IMR-90 (cell line): Measurements from ENCODE around the gene JAKMIP1. TPM values are rescaled to one million over a fixed set of nuclear protein-coding genes. Genes with fewer than 3 reads are reported as not detected.

ENCODE experiments used
- ATAC-seq: fragments of 200-7000 bp; cut with Tn5 transposase; 2 replicates; pipeline ENCODE4 v1.9.1; 2020; ENCODE audit warnings: low read depth, mild to moderate bottlenecking, moderate library complexity
- BruUV-seq: library from RNA; stranded (reverse); fragments of 400-500 nt; replicated peaks from 2 replicates; lab custom pipeline; 2021; lab: Mats Ljungman, UMichigan
- CTCF ChIA-PET: fragments of 300-600 bp; formaldehyde crosslinking; extraction: SDS; loops from one replicate; lab custom pipeline; 2021; ENCODE audit warnings: antibody characterized with exemption; lab: Yijun Ruan, JAX
- POLR2A ChIA-PET: fragments of 300-600 bp; sonication (Branson Sonifier 250); formaldehyde crosslinking; loops from one replicate; lab custom pipeline; 2022; ENCODE audit warnings: antibody characterized with exemption; ENCODE audit not compliant: unreplicated experiment; lab: Charles Lee
- DNase-seq: peaks from one replicate; pipeline ENCODE4 v3.0.0; 2013
- H2AFZ ChIP-seq: replicated peaks from 2 replicates; pipeline ENCODE3; 2013; ENCODE audit warnings: low read length, mild to moderate bottlenecking; ENCODE audit not compliant: poor library complexity
- H2AK5ac ChIP-seq: 2 replicates; pipeline ENCODE4 v1.6.1; 2013; ENCODE audit warnings: low read depth, low read length, inconsistent platforms
- H2AK9ac ChIP-seq: replicated peaks from 2 replicates; pipeline ENCODE3; 2013; ENCODE audit warnings: mild to moderate bottlenecking, low read depth, low read length, moderate library complexity; ENCODE audit not compliant: poor library complexity
- H2BK120ac ChIP-seq: 2 replicates; pipeline ENCODE4 v1.6.1; 2013; ENCODE audit warnings: low read depth, low read length, inconsistent platforms
- H2BK15ac ChIP-seq: 3 replicates; pipeline ENCODE4 v1.6.1; 2013; ENCODE audit warnings: low read depth, low read length, inconsistent platforms
- H2BK20ac ChIP-seq: 2 replicates; pipeline ENCODE4 v1.6.1; 2013; ENCODE audit warnings: low read depth, mild to moderate bottlenecking, inconsistent platforms, low read length, moderate library complexity
- H2BK5ac ChIP-seq: 2 replicates; pipeline ENCODE4 v1.6.1; 2013; ENCODE audit warnings: mild to moderate bottlenecking, low read depth, low read length, inconsistent platforms; ENCODE audit not compliant: poor library complexity, severe bottlenecking
- H3K14ac ChIP-seq: replicated peaks from 2 replicates; pipeline ENCODE4 v1.6.1; 2013; ENCODE audit warnings: low read depth, low read length, inconsistent platforms
- H3K18ac ChIP-seq: 2 replicates; pipeline ENCODE4 v1.6.1; 2013; ENCODE audit warnings: low read depth, low read length, control low read depth
- H3K23ac ChIP-seq: 2 replicates; pipeline ENCODE4 v1.6.1; 2013; ENCODE audit warnings: low read depth, low read length, inconsistent platforms
- H3K27ac ChIP-seq: 2 replicates; pipeline ENCODE4 v1.5.1; 2013; ENCODE audit warnings: mild to moderate bottlenecking, control low read depth, low read length; ENCODE audit not compliant: insufficient read depth
- H3K27me3 ChIP-seq: 2 replicates; pipeline ENCODE4 v1.6.1; 2013; ENCODE audit warnings: low read length; ENCODE audit not compliant: control insufficient read depth, insufficient read depth
- H3K36me3 ChIP-seq: 2 replicates; pipeline ENCODE4 v1.6.1; 2013; ENCODE audit warnings: low read length, mixed read lengths; ENCODE audit not compliant: control insufficient read depth, insufficient read depth
- H3K4ac ChIP-seq: 2 replicates; pipeline ENCODE4 v1.6.1; 2013; ENCODE audit warnings: low read depth, low read length, inconsistent platforms
- H3K4me1 ChIP-seq: 2 replicates; pipeline ENCODE4 v1.6.1; 2013; ENCODE audit warnings: low read length, mixed read lengths; ENCODE audit not compliant: control insufficient read depth, insufficient read depth
- H3K4me2 ChIP-seq: 2 replicates; pipeline ENCODE4 v1.6.1; 2013; ENCODE audit warnings: low read depth, mild to moderate bottlenecking, control low read depth, low read length, moderate library complexity
- H3K4me3 ChIP-seq: 2 replicates; pipeline ENCODE4 v1.5.1; 2013; ENCODE audit warnings: low read depth, mild to moderate bottlenecking, control low read depth, low read length, moderate library complexity; ENCODE audit not compliant: insufficient read depth
- H3K56ac ChIP-seq: 2 replicates; pipeline ENCODE4 v1.6.1; 2013; ENCODE audit warnings: low read length, inconsistent platforms; ENCODE audit not compliant: insufficient read depth; ENCODE audit errors: extremely low read depth
- H3K79me1 ChIP-seq, 2 experiments: 2 replicates each; pipeline ENCODE4 v1.6.1; 2013; ENCODE audit warnings: low read length in 2 of 2, inconsistent platforms in 1 of 2, low read depth in 1 of 2
- H3K9ac ChIP-seq: 2 replicates; pipeline ENCODE4 v1.6.1; 2013; ENCODE audit warnings: low read depth, low read length, control low read depth
- H3K9me1 ChIP-seq: 2 replicates; pipeline ENCODE4 v1.6.1; 2013; ENCODE audit warnings: low read length, inconsistent platforms; ENCODE audit not compliant: insufficient read depth
- H3K9me3 ChIP-seq: 2 replicates; pipeline ENCODE4 v1.6.1; 2013; ENCODE audit warnings: low read length; ENCODE audit not compliant: control insufficient read depth, insufficient read depth
- H4K20me1 ChIP-seq: 2 replicates; pipeline ENCODE4 v1.6.1; 2013; ENCODE audit warnings: low read length, inconsistent platforms; ENCODE audit not compliant: insufficient read depth
- H4K5ac ChIP-seq: 2 replicates; pipeline ENCODE4 v1.6.1; 2013; ENCODE audit warnings: mild to moderate bottlenecking, low read depth, low read length, control low read depth
- H4K8ac ChIP-seq, 2 experiments: 2 replicates each; pipeline ENCODE4 v1.6.1; 2013; ENCODE audit warnings: low read depth in 2 of 2, low read length in 2 of 2, control low read depth in 1 of 2, inconsistent platforms in 1 of 2
- H4K91ac ChIP-seq: 2 replicates; pipeline ENCODE4 v1.6.1; 2013; ENCODE audit warnings: low read depth, low read length, inconsistent platforms; ENCODE audit not compliant: insufficient read depth
- CEBPB ChIP-seq: IDR thresholded peaks from 2 replicates; pipeline ENCODE4 v1.6.1; 2012; ENCODE audit warnings: low read depth, low read length, improper control_type of control experiment
- CHD1 ChIP-seq: IDR thresholded peaks from 2 replicates; pipeline ENCODE4 v1.6.1; 2012; ENCODE audit warnings: low read depth, low read length, improper control_type of control experiment
- CTCF ChIP-seq: conservative IDR thresholded peaks from 2 replicates; pipeline ENCODE4 v1.5.1; 2012; ENCODE audit warnings: mild to moderate bottlenecking, low read depth, low read length, improper control_type of control experiment
- ELK1 ChIP-seq: fragments of 150-350 bp; IDR thresholded peaks from 2 replicates; pipeline ENCODE4 v1.6.1; 2016; ENCODE audit warnings: low read depth, mild to moderate bottlenecking, low read length, moderate library complexity, borderline replicate concordance
- FOS ChIP-seq: fragments of 150-350 bp; IDR thresholded peaks from 2 replicates; pipeline ENCODE4 v1.6.1; 2016; ENCODE audit warnings: low read depth, low read length
- MAFK ChIP-seq: IDR thresholded peaks from 2 replicates; pipeline ENCODE4 v1.6.1; 2012; ENCODE audit warnings: low read depth, low read length, improper control_type of control experiment
- MAZ ChIP-seq: IDR thresholded peaks from 2 replicates; pipeline ENCODE4 v1.6.1; 2012; ENCODE audit warnings: low read depth, mild to moderate bottlenecking, low read length, improper control_type of control experiment, moderate library complexity, borderline replicate concordance
- NFE2L2 ChIP-seq: fragments of 150-350 bp; IDR thresholded peaks from 2 replicates; pipeline ENCODE4 v1.6.1; 2016; ENCODE audit warnings: low read depth, mild to moderate bottlenecking, low read length
- RAD21 ChIP-seq: IDR thresholded peaks from 2 replicates; pipeline ENCODE4 v1.6.1; 2012; ENCODE audit warnings: low read length, improper control_type of control experiment
- RCOR1 ChIP-seq: IDR thresholded peaks from 2 replicates; pipeline ENCODE4 v1.6.1; 2012; ENCODE audit warnings: mild to moderate bottlenecking, low read length, improper control_type of control experiment; ENCODE audit not compliant: insufficient replicate concordance
- WGBS, 2 experiments: methylation state at CpG; one replicate each; pipeline versions ENCODE4 v1.1.5 to v1.1.7; 2013; ENCODE audit warnings: missing lambda C conversion rate in 2 of 2; ENCODE audit not compliant: insufficient read length in 1 of 2; ENCODE audit errors: extremely low coverage in 2 of 2; 5-methylcytosine and 5-hydroxymethylcytosine counted together
- dilution Hi-C: fragments of 300-500 bp; cut with HindIII; formaldehyde crosslinking; loops from one replicate; pipeline ENCODE4 v1.14.3; 2018; ENCODE audit warnings: low sequenced_read_pairs; ENCODE audit not compliant: unreplicated experiment
- in situ Hi-C: fragments of 300-500 bp; cut with MboI; formaldehyde crosslinking; loops from 3 replicates; pipeline ENCODE4 v1.14.3; 2019; ENCODE audit warnings: low sequenced_read_pairs, inconsistent platforms, mixed read lengths
- intact Hi-C: fragments of 100-400 bp; cut with micrococcal nuclease; formaldehyde crosslinking; loops from 2 replicates; pipeline ENCODE4 v1.10.0; 2022
- polyA plus RNA-seq, 3 experiments: library from polyadenylated mRNA; depleted of rRNA; stranded (reverse); fragments of >200 nt; gene quantifications; 2 replicates each; pipeline ENCODE4 v1.2.3, GENCODE V29; 2012; ENCODE audit warnings: low replicate concordance in 1 of 3
- total RNA-seq: library from RNA; depleted of rRNA; stranded (reverse); fragments of >200 nt; gene quantifications from 2 replicates; pipeline ENCODE4 v1.2.3, GENCODE V29; 2012

JAKMIP1 gene
- total and polyA plus RNA-seq, 2 of the 4 experiments (the other 2 are of a cell fraction): not detected

- DNase-seq (no peak), ATAC-seq (no peak)
- dilution Hi-C loops: no loop called here
- Histone ChIP-seq H4K91ac (no peak overlapping the region), H3K23ac (no peak overlapping the region), H4K8ac (no peak overlapping the region), H2AK9ac (no peak overlapping the region), H3K18ac (no peak overlapping the region), H3K36me3 (no peaks in the 10 kb centered on the region), H3K27me3 (no peaks in the 10 kb centered on the region), H4K5ac (no peak overlapping the region), H3K14ac (no peak overlapping the region), H3K9me3 (peaks cover 4% of the 10 kb centered on the region; the same call in 1 of the 2 replicates), H2BK20ac (no peak overlapping the region), H2BK15ac (no peak overlapping the region), H3K4me1 (no peaks in the 10 kb centered on the region), H3K4me3 (no peak overlapping the region), H4K20me1 (no peaks in the 10 kb centered on the region), H2AK5ac (no peak overlapping the region), H3K9ac (no peak overlapping the region), H3K56ac (no peak overlapping the region), H2AFZ (no peak overlapping the region), H3K4me2 (no peak overlapping the region), H2BK5ac (no peak overlapping the region), H2BK120ac (no peak overlapping the region), H3K27ac (no peak overlapping the region), H3K4ac (no peak overlapping the region), H3K79me1 (no peaks in the 10 kb centered on the region), H3K9me1 (no peaks in the 10 kb centered on the region)
- POLR2A ChIA-PET: no interaction called here
- WGBS, 2 experiments: no CpG with 5 or more reads among the region's 4 CpGs
- BruUV-seq: no TSS peak
- intact Hi-C loops: no loop called here
- CTCF ChIA-PET: no interaction called here
- TF ChIP-seq CHD1: no peak
- TF ChIP-seq MAFK: no peak
- TF ChIP-seq CTCF: no peak
- no peak for TF ChIP-seq CEBPB
- no peak for TF ChIP-seq NFE2L2
- TF ChIP-seq FOS: no peak
- TF ChIP-seq RCOR1: no peak
- no peak for TF ChIP-seq ELK1
- no peak for TF ChIP-seq RAD21
- no peak for TF ChIP-seq MAZ
- in situ Hi-C loops: no loop called here
These were observed 21.6 kb downstream of the JAKMIP1 start for GRCh38 chr4:6178757-6179156.
